Fibroblast of villous mesenchyme (primary cell): ENCODE results near the gene PTPRH. TPM values are rescaled to one million over a fixed set of nuclear protein-coding genes. Genes with fewer than 3 reads are reported as not detected.

Experiments
- DNase-seq: peaks from one replicate; pipeline ENCODE4 v3.0.0-alpha.2; 2010; ENCODE audit warnings: low read depth
- H3K4me3 ChIP-seq: 2 replicates; pipeline ENCODE4 v1.5.1; 2011; ENCODE audit warnings: low read depth, mild to moderate bottlenecking, low read length
- CTCF ChIP-seq: IDR thresholded peaks from 2 replicates; pipeline ENCODE4 v1.5.1; 2012; ENCODE audit warnings: low read depth, mild to moderate bottlenecking, low read length; ENCODE audit not compliant: insufficient read depth
- total RNA-seq: library from RNA; depleted of rRNA; stranded (reverse); fragments of >200 nt; gene quantifications from 2 replicates; pipeline ENCODE4 v1.2.3, GENCODE V29; 2012

PTPRH gene
- total RNA-seq, 1 donor = 3.9 TPM

- DNase-seq = peak; percentile 78
- peak overlapping the region; percentile 40 for H3K4me3 ChIP-seq
- no peak for TF ChIP-seq CTCF
Measured at GRCh38 chr19:55178781-55179599, 30.3 kb downstream of the PTPRH start.

DNA sequence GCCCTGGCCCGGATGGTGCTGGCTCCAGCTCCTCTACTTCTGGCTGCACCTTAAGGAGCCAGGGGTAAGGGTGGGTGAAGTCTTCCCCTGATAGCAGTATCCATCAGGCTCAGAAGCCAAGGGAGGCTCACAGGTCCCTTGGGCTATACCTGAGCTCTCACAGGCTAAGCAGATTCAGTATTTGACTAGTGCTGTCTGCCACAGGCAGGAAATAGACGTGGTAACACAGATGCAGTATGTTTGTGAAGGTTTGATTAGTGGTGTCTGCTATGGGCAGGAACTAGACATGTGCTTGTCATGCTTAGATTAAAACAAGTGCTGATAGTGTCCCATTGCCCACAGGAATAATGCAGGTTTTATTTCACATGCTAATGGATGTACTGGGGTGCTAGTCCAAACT lies 33.2 kb downstream of the PTPRH start:
- H3K4me3 ChIP-seq = no peak overlapping the region
- TF ChIP-seq CTCF = no peak
- DNase-seq = no peak

DNA sequence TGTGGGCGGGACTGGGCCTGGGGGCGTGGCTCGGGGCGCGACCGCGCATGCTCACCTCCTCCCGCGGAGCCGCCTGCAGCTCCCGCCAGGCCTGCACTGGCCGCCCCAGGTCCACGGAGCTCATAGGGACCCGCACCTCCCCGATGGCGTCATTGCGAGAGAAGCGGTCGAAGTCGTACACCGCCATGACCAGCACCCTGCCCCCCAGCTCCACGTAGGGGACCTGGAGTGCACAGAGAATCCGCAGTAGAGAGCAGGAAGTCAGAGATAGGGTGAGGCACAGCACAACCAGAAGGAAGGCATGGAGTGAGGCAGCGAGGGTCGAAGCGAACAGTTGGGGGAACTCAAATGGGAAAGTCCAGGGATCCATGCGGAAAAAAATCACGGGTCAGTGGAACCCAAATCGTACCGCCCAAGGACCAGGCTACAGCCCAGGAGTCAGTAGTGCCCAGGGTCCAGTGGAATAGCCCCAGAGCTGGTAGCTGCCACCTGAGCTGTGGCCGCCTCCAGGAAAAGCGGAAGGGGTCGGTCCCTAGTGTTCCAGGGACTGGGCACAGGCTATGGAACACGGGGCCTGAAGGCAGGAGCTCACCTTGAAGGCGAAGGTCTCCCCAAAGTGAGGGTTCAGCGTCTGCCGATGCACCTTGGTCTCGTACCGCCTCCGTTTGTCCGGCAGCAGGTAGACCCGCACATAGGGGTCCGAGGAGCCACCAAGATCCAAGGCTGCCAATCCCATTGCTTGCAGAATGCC lies 34.0 kb downstream of the PTPRH start:
- TF ChIP-seq CTCF = no peak
- no peak for DNase-seq
- no peak overlapping the region for H3K4me3 ChIP-seq

- DNase-seq = no peak
- no peak overlapping the region for H3K4me3 ChIP-seq
- TF ChIP-seq CTCF = no peak
Measured at GRCh38 chr19:55174425-55175116, 34.7 kb downstream of the PTPRH start.

DNA sequence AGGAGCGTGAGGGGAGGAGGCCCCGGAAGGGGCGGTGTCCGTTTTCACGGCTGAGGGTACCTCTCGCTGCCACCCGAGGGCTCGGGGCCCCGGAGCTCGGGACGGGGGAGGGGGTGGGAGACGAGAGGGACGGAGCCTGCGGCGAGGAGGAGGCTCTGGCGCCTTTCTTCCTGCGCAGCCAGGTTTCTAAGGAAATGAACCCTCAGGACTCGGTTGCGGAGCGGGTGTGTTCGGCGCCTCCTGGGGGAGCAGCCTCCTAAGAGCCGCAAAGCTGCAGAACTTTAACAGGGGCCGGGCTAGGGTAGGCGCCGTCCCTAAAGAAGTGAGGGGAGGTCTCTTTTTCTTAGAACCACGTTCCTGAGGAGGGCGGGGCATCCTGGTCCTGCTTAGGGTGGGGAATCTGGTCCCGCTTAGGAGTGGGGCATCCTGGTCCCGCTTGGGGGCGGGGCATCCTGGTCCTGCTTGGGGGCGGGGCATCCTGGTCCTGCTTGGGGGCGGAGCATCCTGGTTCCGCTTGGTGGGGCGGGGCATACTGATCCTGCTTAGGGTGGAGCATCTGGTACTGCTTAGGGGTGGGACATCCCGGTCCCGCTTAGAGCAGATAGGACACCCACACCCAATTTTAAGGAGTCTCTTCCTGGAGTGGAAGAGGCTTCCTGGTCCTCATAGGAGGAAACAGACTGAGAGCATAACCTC lies 35.4 kb downstream of the PTPRH start:
- H3K4me3 ChIP-seq = peak overlapping the region; percentile 51
- peak; percentile 55 for DNase-seq
- TF ChIP-seq CTCF = no peak

DNA sequence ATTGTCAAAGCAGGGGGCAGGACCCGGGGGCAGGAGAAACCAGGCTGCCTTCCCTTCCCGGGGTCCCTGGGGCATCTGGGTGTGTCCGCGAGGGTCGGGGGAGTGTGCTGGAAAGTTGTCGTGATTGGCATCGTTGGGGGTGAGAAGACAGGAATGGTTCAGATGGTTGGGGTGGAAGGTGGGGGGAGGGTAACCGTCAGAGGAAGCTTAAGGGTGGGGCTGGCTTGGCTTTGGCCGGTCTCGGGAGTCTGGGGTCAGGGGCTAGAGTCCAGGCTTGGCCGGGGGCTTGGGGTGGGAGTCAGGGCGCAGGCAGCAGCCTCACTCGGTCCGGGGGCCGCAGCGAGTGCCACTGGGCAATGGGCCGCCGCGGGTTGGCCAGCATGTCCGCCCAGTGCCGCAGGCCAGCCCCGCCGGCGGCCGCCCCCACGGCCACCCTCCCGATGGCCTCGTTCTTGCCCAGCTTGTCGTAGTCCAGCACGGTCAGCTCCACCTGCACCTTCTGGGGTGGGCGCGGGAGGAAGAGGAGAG lies 36.1 kb downstream of the PTPRH start:
- TF ChIP-seq CTCF = no peak
- DNase-seq = no peak
- peak overlapping the region; percentile 51 for H3K4me3 ChIP-seq
